NCI-H187 (cell line): ENCODE data around the gene MSL3.

Source experiments
- DNase-seq, 2 experiments: peaks; one replicate each; lab custom pipeline; 2025; lab: John Stamatoyannopoulos, UW

The MSL3 gene

GRCh38 chrX:11759172-11759460, 1.1 kb downstream of the MSL3 start:
- DNase-seq: no peak

GRCh38 chrX:11759461-11760311, 1.6 kb downstream of the MSL3 start:
- peak; percentile 31 to 64 for DNase-seq

DNA sequence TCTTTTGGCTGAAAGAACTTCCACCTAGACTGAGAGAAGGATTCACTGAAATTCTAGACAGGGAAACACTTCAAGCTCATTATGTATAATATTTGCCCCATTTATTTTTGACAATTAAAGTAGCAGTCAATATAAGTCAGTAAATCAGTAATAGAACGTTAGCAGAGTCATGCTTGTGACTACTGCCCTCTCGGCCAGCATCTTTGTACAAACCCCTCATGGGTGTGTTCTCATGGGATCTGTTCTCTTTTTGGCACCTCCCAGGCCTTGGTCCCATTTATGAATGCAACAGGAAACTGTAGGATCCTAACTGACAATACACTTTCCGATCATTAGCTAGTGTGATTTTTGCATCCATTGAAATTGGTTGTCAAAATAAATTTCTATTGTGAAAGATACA, 2.9 kb downstream of the MSL3 start:
- no peak for DNase-seq

GRCh38 chrX:11764602-11765067, 6.6 kb downstream of the MSL3 start:
- no peak for DNase-seq

DNA sequence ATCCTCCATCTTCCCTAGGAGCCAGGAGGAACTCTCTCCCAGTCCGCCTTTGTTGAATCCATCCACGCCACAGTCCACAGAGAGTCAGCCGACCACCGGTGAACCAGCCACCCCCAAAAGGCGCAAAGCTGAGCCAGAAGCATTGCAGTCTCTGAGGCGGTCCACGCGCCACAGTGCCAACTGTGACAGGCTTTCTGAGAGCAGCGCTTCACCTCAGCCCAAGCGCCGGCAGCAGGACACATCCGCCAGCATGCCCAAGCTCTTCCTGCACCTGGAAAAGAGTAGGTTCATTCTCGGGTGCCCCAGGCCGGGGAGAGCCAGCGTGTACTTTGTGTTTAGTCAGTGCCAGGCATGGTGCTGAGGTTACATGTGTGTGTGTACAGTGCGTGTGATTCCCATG, 7.4 kb downstream of the MSL3 start:
- no peak for DNase-seq

DNA sequence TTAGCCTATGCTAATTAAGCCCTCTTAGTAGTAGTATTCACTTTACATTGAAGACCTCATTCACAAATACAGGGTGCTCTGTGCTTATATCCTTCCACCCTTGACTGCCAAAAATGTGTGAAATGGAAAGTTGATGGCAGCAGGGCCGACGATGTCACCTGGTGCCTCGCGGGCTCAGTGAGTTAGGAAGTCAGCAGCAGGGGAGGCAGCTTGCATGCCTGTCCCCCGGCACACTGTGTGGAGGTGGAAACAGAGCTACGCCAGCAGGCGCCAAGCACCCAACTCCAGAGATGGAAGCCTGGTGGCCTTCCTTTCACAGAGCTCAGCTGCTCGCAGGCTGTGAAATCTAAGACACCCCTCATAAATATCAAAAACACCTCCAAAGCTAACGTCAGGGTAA, 8.4 kb downstream of the MSL3 start:
- no peak for DNase-seq

DNA sequence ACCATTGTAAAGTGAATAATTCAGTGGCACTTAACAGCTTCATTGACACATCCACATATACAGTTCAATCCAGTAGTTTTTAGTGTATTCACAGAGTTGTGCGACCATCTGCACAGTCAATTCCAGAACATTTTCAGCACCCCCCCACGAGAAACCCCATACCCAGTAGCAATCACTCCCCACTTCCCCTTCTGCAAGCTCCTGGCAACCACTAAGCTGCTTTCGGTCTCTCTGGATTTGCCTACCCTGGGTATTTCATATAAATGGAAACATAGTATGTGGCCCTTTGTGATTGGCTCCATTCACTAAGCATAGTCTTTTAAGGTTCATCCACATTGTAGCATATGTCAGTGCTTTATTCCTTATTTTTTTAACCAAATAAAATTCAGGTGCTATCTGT, 10.0 kb downstream of the MSL3 start:
- no peak for DNase-seq

- peak in 1 of 2 experiments; percentile 10 for DNase-seq
Measured at GRCh38 chrX:11770320-11770719, 12.3 kb downstream of the MSL3 start.

- DNase-seq: no peak
Measured at GRCh38 chrX:11778230-11778629, 20.2 kb downstream of the MSL3 start.

DNA sequence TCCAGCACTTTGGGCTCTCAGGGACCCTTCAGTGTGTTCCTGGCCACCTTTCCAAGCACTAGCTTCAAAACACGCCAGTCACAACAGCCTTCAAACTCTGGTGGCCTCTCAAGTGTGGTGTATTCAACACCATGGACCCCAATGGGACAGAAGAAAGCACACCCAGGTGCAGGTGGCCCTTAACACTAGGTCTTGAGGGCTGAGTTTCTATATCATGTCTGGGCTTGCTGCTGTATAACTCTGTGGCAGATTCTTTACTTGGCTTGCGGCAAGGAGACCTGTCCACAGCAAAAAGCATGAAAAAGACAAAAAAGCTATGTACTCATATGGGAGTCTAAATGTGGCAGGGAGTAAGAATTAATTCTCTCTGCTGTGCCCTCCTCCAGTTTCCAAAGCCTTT, 23.1 kb downstream of the MSL3 start:
- no peak for DNase-seq

- no peak for DNase-seq
Measured at GRCh38 chrX:11781734-11782370, 23.8 kb downstream of the MSL3 start.

GRCh38 chrX:11784543-11784942, 26.5 kb downstream of the MSL3 start:
- DNase-seq: no peak

DNA sequence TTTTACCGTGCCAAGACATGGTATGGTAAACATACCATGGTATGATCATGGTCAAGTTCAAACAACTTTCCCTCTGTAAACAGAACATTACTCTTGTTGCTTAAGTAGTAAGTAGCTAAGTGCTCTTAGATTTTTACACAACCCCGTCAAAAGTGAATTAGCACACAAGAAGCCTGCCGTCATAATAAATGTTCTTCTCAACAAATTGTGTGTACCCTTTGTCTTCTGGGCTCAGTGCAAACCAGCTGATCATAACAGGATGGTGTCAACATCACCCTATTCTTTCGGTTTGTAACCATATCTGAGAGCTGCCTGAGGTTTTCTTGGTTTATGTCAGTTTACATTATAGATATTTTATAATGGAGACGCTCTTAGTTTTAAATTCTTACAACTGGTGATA, 28.8 kb downstream of the MSL3 start:
- DNase-seq: no peak

- no peak for DNase-seq
Measured at GRCh38 chrX:11787564-11787963, 29.5 kb downstream of the MSL3 start.

GRCh38 chrX:11789809-11790208, 31.8 kb downstream of the MSL3 start:
- DNase-seq: no peak

- no peak for DNase-seq
Measured at GRCh38 chrX:11791090-11791489, 33.1 kb downstream of the MSL3 start.

GRCh38 chrX:11791537-11791936, 33.5 kb downstream of the MSL3 start:
- DNase-seq: no peak

DNA sequence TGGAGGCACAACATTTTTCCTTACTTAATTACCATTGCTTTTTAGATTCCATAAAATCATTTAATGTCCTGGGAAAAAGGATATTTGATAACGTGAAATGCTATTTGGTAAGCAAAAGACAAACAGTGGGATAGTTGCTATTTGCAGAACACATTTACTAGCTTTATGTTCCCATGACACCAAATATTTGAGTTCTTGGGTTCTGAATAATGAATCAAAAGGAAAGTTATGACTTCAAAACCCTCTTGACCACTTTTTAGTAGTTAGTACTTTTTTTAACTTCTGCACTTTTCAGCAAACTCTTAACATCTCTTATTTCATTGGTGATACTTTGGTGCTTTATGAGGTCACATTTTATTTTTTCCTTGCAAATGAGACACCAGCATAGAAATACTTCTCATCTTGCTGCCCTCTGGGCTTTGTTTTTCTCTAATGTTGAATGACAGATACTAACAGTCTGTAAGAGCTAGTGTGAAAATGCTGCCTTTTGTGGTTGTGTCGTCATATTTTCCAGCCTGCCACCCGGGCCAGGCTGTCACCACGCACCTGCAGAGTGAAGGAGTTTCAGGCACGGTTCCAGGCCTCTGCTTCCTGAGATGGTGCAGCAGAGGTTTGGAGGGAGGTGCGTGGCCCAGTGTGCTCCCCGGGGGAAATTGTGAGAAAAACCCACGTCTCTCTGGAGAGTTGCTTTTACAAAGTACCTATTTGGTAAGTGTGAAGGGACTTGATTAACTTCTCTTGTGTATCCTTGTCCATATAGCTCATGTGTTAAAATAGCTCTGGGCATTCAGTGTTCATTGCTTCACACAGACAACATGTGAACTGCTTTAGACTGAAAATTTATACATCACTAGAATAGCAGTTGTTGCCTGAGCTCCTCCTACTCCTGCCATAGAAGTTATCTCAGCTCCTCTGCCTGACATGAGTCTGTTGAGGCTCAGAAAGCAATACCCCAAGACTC, 34.7 kb downstream of the MSL3 start:
- DNase-seq: no peak

DNA sequence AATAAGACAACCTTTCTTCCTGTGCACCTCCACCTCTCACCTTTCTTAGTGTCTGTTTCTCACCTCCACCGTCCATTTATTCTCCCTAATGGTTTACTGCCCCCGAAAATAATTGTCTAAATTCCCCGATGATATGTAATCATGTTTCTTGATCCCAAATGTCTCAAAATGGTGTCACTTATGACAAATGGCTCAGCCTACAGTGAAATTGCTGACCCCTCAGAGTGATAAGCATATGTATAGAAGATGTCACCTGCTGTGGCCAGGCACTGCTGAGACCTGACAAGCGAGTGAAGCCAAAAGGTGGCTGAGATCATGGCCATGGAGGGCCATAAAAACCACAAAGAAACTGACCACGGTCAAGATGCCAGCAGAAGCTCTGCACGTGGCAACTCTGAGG, 35.7 kb downstream of the MSL3 start:
- DNase-seq: no peak

DNA sequence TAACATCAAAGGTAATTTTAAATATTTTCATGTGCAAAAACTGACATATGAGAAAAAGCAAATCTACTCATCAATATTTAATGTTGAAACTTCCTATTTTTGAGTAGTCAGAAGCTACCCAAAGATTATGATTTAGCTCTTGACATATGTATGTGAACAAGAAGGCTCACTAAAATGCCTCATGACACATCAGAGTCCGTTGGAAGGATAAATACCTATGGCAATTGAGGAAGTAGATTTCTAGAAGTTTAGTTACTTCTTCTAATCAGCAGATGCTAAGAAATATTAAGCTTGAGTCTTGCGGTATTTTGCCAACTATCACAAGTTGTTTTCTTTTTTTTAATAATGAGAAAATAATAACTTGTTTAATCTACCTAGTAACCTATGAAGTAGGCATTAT, 55.3 kb downstream of the MSL3 start:
- no peak for DNase-seq
